Peyer's patch (tissue), 4 donors: Measurements from ENCODE around the gene ITGAE.

Experiments used
- POLR2A ChIP-seq, 2 donors: fragments of 450-650 bp; IDR thresholded peaks; one replicate each; pipeline ENCODE4 v1.5.1; 2017; ENCODE audit warnings: antibody characterized with exemption in 2 of 2, mild to moderate bottlenecking in 2 of 2, moderate library complexity in 2 of 2
- TF ChIP-seq, protein P1 (sequence below), 6 experiments: fragments of 450-650 bp in 4 of 6; fragments of 200-600 bp in 2 of 6; sonication (generic) in 1 of 6; IDR thresholded peaks; one replicate each; pipeline ENCODE4 v1.5.1; 2017 to 2019; ENCODE audit warnings: antibody characterized with exemption in 6 of 6, mild to moderate bottlenecking in 3 of 6, moderate library complexity in 1 of 6

DNA sequence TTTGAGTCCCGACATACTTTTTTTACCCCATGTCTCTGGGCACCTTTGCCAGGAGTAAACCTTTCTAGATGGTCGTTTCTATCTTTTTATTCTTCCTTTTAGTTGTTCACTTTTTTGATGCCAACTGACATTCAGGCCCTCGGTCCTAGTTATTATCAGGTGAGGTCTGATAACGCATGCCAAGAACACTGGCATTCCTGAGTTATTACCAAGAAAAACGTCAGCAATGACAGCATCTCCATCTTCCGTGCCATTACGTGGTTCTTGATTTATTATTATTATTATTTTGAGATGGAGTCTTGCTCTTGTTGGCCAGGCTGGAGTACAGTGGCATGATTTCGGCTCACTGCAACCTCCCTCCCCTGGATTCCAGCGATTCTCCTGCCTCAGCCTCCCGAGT lies 55.9 kb downstream of the ITGAE start:
- TF ChIP-seq, protein P1, sequence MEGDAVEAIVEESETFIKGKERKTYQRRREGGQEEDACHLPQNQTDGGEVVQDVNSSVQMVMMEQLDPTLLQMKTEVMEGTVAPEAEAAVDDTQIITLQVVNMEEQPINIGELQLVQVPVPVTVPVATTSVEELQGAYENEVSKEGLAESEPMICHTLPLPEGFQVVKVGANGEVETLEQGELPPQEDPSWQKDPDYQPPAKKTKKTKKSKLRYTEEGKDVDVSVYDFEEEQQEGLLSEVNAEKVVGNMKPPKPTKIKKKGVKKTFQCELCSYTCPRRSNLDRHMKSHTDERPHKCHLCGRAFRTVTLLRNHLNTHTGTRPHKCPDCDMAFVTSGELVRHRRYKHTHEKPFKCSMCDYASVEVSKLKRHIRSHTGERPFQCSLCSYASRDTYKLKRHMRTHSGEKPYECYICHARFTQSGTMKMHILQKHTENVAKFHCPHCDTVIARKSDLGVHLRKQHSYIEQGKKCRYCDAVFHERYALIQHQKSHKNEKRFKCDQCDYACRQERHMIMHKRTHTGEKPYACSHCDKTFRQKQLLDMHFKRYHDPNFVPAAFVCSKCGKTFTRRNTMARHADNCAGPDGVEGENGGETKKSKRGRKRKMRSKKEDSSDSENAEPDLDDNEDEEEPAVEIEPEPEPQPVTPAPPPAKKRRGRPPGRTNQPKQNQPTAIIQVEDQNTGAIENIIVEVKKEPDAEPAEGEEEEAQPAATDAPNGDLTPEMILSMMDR (IDR thresholded peaks at IDR 0.05): no peak
- TF ChIP-seq POLR2A (IDR thresholded peaks at IDR 0.05): no peak
